Activated naive CD8-positive, alpha-beta T cell treated with anti-CD3 and anti-CD28 coated beads for 36 hours (primary cell): Measurements from ENCODE around the gene USP40. TPM values are rescaled to one million over a fixed set of nuclear protein-coding genes. Genes with fewer than 3 reads are reported as not detected.

Experiments
- DNase-seq: peaks from one replicate; pipeline ENCODE4 v3.0.0; 2021
- H3K27ac Mint-ChIP-seq: one replicate; pipeline ENCODE4 v1.8.0; 2022; ENCODE audit warnings: mild to moderate bottlenecking, moderate library complexity, mixed read lengths
- H3K27me3 Mint-ChIP-seq: one replicate; pipeline ENCODE4 v1.8.0; 2022; ENCODE audit warnings: mild to moderate bottlenecking, mixed read lengths
- H3K36me3 Mint-ChIP-seq: one replicate; pipeline ENCODE4 v1.8.0; 2021; ENCODE audit warnings: mild to moderate bottlenecking, mixed read lengths
- H3K4me1 Mint-ChIP-seq: one replicate; pipeline ENCODE4 v1.8.0; 2021; ENCODE audit warnings: mixed read lengths
- H3K4me3 Mint-ChIP-seq: one replicate; pipeline ENCODE4 v1.8.0; 2022; ENCODE audit warnings: mild to moderate bottlenecking, moderate library complexity, mixed read lengths
- H3K9me3 Mint-ChIP-seq: one replicate; pipeline ENCODE4 v1.8.0; 2022; ENCODE audit warnings: mixed read lengths
- total RNA-seq, 2 experiments: library from RNA; stranded (reverse); gene quantifications; one replicate each; pipeline ENCODE4 v1.2.3, GENCODE V29; 2021

USP40 gene
- total RNA-seq, 2 experiments from 2014 or later, result 16.0 to 17.7 TPM

DNA sequence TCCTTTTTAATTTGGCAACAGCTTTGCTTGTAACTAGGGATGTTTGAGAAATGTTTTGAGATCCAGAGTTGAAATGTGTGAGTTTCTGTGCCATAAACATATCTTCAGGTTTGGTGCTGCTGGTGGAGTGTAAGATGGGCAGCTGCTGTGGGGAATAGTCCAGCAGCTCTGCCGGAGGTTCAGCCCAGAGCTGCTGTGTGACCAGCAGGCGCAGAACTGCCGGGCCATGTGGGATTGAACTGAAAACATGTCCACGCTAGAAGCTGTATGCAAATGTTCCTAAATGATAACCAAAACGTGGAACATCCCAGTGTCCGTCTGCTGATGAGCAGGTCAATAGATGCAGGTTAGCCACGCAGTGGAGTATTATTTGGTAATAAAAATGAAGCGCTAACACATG, 112.7 kb downstream of the USP40 start:
- Mint-ChIP-seq H3K27ac (no peak overlapping the region), H3K4me3 (no peak overlapping the region), H3K9me3 (no peaks in the 10 kb centered on the region), H3K27me3 (no peaks in the 10 kb centered on the region), H3K4me1 (no peaks in the 10 kb centered on the region), H3K36me3 (peaks cover 10% of the 10 kb centered on the region)
- no peak for DNase-seq

DNA sequence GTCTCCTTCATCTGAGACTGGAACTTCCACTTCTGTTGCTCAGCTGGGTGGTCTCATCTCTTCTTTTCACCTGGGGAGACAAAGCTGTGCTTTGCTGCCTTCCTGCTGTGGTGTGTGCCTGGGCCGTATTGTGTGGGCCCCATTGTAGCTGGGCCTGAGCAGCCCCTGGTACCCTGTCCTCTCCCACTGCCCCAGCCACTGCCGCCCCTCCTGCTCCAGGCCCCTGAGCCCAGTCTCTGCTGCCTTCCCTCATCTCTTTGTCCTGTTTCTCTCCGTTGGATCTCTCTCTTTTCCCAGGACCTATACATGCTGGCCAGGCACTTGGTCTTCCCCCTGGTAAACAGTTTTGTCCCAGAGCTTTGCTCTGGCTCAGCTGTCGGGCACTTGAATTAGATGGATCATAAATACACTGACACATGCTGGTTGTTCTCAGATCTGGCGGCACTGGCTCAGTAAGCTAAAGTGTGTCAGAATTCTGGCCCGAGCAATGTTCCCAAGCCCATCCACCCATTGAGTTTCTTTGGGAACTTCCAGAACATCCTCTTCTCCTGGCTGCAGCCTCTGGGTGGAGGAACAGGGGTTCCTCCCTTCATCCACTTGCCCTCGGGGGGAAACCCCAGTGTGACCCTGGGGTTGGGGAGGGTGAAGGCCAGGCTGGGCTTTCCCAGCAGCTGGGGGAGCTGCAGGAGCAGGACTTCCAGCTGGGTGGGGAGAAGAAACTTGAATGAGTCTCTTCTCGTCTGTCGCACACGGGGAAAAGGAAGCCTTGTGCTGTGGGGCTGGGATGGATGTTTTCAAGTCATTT, 113.3 kb downstream of the USP40 start:
- peak overlapping the region; percentile 16 for H3K27ac Mint-ChIP-seq
- no peak for DNase-seq
- H3K27me3 Mint-ChIP-seq, result no peaks in the 10 kb centered on the region
- H3K4me3 Mint-ChIP-seq, result no peak overlapping the region
- H3K36me3 Mint-ChIP-seq, result peaks cover 9% of the 10 kb centered on the region
- no peaks in the 10 kb centered on the region for H3K4me1 Mint-ChIP-seq
- no peaks in the 10 kb centered on the region for H3K9me3 Mint-ChIP-seq

DNA sequence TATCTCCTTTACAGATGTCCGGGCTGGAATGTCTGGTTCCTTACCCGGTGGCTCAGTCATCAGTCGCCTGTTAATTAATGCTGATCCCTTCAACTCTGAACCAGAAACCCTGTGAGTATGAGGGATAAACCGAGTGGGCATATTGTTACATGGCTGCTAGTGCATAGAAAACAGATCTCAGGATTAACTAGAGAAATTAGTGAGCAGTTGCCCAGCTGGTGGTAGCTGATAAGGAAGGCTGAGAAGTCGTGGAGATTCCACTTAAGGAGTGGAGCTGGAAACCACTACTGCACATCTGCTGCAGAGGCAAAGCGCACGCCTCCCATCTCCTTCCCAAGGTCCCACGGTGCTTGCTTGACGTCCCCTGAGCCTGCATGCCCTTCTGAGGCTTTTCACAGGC, 114.6 kb downstream of the USP40 start:
- DNase-seq, result no peak
- Mint-ChIP-seq H3K9me3 (no peaks in the 10 kb centered on the region), H3K4me1 (no peaks in the 10 kb centered on the region), H3K36me3 (peaks cover 12% of the 10 kb centered on the region), H3K27ac (peak overlapping the region; percentile 55), H3K4me3 (no peak overlapping the region), H3K27me3 (no peaks in the 10 kb centered on the region)

DNA sequence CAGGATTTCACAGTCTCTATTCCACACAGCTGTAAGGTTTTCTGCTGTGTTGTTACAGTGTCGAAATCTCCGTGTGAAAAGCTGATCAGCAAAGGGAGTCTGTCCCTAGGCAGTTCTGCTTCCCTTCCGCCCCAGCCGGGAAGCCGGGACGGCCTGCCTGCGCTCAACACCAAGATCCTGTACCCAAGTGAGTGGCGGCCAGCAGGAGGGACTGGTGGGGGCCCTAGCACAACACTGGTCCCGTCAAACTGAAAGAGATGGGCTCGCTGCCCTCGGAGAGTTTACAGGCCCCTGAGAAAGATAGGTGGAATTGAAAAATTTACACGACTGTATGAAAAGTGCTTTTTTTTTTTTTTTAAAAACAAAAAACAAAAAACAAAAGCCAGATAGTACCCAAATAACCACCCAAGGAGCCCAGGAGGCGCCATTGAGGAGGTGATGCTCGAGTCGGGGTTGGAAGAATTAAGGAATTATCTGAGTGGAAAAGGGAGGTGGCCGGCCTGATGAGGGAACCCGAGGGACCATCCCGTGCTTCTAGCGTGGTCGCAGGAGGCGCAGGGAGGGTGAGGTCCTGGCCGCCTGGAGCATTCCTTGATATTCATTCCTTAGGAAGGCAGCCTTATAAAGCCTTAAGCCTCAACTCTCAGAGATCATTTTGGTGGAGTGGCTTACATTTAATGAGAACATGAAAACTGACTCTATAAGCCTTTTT, 115.6 kb downstream of the USP40 start:
- Mint-ChIP-seq H3K4me3 (no peak overlapping the region), H3K4me1 (no peaks in the 10 kb centered on the region), H3K9me3 (no peaks in the 10 kb centered on the region), H3K27ac (no peak overlapping the region), H3K36me3 (peaks cover 17% of the 10 kb centered on the region), H3K27me3 (no peaks in the 10 kb centered on the region)
- no peak for DNase-seq

DNA sequence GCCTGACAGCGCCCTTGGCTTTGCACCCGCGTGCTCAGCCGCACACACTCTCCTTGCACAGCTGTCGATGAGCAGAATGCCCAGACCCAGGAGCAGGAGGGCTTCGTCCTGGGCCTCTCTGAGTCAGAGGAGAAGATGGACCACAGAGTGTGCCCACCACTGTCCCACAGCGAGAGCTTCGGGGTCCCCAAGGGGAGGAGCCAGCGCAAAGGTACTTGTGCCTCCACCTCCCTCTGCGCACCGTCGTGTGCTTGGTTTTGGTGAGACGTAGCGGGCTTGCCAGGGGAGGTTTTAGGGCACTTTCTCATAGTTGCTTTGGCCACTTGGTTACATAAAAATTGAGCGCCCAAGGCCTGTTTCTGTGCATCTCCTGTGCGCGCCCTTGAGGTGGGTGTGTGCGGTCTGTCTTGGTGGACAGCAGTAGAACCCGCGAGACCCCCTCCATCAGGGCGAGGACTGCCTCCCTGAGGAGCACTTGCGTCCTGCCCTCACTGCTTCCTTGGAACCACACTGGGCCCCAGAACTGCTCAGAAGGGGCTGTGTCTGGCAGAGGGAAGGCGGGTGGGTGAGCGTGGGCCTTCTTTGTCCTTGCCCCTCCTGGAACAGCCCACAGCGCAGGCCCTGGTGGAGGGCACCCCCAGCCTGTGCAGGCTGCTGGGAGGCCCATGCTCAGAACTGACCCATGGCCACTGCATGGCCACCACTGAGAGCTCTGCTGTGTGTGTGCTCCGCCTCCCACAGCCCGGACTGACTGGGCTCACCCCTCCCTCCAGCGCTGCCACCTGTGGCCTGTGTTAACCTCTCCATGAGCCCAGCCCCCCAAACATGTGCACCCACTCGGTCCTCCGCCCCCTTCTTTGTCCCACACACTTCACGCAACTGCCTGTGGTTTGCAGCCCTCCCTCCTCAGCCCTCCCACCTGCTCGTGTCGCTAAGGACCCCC, 116.4 kb downstream of the USP40 start:
- no peak overlapping the region for H3K27ac Mint-ChIP-seq
- no peaks in the 10 kb centered on the region for H3K9me3 Mint-ChIP-seq
- no peak overlapping the region for H3K4me3 Mint-ChIP-seq
- peaks cover 11% of the 10 kb centered on the region for H3K36me3 Mint-ChIP-seq
- H3K27me3 Mint-ChIP-seq, result no peaks in the 10 kb centered on the region
- no peak for DNase-seq
- H3K4me1 Mint-ChIP-seq, result no peaks in the 10 kb centered on the region

DNA sequence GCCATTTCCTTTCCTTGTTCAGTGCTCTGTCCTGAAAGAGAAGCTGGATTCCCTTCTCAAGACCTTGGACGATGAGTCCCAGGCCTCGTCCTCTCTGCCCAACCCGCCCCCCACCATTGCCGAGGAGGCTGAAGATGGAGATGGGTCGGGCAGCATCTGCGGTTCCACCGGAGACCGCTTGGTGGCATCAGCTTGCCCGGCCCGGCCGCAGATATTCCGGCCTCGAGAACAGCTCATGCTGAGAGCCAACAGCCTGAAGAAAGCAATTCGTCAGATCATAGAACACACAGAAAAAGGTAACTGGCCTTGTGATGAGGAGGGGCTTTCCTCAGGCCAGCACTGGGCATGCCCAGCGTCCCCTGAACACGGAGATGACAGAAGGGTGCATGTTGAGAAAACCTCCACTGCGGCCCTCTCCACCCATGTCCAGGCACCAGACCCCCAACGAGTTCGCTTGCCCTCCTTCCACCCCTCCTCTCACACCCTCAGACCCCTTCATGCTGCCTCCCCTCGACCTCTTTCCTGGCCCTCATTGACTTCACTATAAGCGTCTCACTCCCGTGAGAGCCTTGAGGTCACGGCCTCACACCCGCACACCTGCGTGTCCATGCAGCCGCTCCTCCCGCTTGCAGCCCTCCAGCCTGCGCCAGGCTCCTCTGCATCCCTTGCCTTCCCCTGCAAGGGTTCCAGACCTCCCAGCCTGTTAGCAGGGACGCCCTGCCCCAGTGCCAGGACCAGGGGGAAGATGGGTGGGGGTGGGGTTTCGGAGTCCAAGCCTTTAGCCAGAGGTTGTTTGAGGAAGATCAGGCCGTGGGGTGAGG, 117.3 kb downstream of the USP40 start:
- Mint-ChIP-seq H3K9me3 (no peaks in the 10 kb centered on the region), H3K4me1 (no peaks in the 10 kb centered on the region), H3K36me3 (peaks cover 17% of the 10 kb centered on the region), H3K27me3 (no peaks in the 10 kb centered on the region), H3K4me3 (no peak overlapping the region), H3K27ac (no peak overlapping the region)
- DNase-seq, result no peak

DNA sequence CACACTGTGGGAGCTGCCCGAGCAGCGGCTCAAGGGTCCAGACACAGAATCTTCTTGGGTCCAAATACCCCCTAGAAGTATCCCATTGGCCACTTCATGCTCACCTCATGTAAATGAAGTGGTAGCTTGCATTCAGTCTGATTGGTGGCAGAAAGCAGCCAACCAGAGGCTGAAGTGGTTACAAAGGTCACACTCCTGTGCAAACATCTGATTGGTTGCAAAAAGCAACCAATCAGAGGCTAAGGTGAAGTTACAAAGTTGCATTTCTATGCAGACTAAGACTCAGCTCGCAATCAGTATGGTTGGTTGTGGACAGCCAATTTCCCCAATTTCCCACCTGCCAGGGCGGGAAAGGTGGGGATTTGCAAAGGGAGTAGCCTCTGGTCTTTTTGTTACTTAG, 118.0 kb downstream of the USP40 start:
- DNase-seq, result no peak
- Mint-ChIP-seq H3K9me3 (no peaks in the 10 kb centered on the region), H3K4me1 (peaks cover 4% of the 10 kb centered on the region), H3K4me3 (no peak overlapping the region), H3K36me3 (peaks cover 21% of the 10 kb centered on the region), H3K27me3 (no peaks in the 10 kb centered on the region), H3K27ac (peak overlapping the region; percentile 36)

DNA sequence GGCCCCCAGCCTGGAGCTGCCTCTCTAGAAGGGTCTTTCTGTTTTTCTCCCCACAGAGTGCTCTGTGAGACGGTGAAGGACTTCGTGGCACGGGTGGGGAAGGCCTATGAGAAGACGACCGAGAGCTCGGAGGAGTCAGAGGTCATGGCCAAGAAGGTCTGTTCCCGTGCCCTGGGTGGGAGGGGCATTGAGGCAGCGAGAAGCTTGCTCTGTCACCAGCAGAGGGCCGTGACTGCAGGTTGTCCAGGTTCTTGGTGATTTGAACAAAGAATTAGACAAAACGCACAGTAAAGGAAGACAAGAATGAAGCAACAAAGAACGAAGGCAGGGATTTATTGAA, 118.4 kb downstream of the USP40 start:
- H3K4me1 Mint-ChIP-seq, result peaks cover 8% of the 10 kb centered on the region
- DNase-seq, result no peak
- peak overlapping the region; percentile 36 for H3K27ac Mint-ChIP-seq
- H3K27me3 Mint-ChIP-seq, result no peaks in the 10 kb centered on the region
- peaks cover 21% of the 10 kb centered on the region for H3K36me3 Mint-ChIP-seq
- no peaks in the 10 kb centered on the region for H3K9me3 Mint-ChIP-seq
- H3K4me3 Mint-ChIP-seq, result no peak overlapping the region

DNA sequence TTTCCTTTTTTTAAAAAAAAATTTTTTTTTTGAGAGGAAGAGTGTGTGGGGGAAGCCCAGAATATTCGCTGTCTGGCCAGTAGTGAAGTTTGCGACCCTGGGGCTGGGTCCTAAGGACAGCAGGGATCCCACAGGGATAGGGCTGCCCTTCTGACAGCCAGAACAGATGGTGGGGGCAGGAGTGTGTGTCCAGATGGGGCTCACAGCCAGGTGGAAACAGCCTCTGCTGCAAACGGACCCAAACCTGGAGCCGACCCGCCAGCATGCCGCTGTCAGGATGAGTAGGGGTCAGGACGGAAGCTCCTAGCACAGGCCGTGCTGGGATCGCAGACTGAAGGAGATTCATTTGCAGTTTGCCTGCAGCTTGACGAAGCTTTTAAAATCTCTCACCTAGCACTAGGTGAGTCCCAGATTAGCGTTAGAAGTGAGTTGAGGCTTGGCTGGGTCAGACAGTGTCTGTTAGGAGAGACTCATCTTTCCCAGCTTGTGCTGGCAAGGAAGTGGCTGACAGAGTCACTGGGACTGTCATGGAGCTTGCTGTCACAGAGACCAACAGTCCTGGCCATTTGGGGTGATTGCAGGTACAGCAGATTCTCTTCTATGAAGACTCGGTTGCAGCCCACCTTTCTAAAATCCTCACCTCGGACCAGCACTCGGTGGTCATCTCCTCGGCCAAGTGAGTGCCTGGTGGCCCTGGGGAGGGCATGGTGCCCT, 118.9 kb downstream of the USP40 start:
- Mint-ChIP-seq H3K36me3 (peaks cover 23% of the 10 kb centered on the region), H3K27ac (no peak overlapping the region), H3K4me1 (peaks cover 12% of the 10 kb centered on the region), H3K27me3 (no peaks in the 10 kb centered on the region), H3K9me3 (no peaks in the 10 kb centered on the region), H3K4me3 (no peak overlapping the region)
- DNase-seq, result no peak

DNA sequence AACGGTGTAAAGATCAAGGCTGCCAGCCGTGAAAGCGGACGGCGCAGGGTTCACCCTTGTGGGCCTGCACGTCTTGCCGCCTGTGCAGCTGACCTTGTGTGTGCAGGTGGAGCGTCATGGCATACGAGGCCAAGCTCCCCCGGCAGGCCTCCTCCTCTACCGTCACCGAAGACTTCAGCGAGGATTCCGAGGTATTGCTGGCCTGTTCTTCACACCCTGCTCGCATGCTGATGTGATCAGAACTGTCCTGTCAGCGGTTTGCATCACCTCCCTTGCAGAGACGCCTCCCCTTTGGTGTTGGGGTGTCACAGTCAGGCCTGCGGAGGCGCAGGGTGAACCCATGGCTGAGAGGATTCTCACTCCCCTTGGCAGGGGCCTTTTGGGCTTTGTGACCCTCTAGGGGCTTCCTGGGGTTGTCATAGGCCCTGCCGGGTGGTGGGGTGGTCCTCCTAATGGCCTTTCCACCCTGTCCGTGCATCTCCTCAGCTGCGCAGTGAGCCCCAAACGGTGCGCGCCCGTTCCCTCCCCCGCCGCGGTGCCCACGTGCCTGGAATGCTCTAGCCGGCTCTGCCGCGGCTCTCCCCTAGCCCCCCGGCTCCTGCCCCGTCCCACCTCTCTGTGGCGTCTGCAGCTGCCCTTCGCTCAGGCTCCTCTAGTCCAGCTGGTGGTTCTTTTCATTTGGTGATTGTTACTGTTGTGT, 119.8 kb downstream of the USP40 start:
- no peak for DNase-seq
- Mint-ChIP-seq H3K9me3 (no peaks in the 10 kb centered on the region), H3K4me3 (no peak overlapping the region), H3K36me3 (peaks cover 25% of the 10 kb centered on the region), H3K4me1 (peaks cover 17% of the 10 kb centered on the region), H3K27ac (peak overlapping the region; percentile 23), H3K27me3 (no peaks in the 10 kb centered on the region)

DNA sequence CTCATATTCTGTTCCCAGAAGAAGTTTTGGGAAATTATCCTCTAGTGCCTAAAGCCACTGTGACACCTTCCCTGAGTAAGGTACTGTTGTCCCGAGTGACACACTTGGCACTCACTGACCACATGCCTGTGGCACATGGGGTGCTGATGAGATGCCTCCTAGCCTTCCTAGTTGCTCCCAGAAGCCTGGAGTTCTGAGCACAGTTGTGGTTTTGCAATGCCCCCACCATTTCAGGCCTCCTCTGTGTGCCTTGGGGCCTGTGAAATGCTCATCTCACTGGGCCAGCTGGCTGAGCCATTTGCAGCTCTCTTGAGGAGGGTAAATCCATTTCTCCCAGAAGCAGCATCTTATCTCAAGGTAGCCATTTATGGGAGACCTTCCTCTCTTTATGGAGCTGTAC, 120.5 kb downstream of the USP40 start:
- Mint-ChIP-seq H3K27me3 (no peaks in the 10 kb centered on the region), H3K9me3 (no peaks in the 10 kb centered on the region), H3K4me1 (peaks cover 18% of the 10 kb centered on the region), H3K4me3 (no peak overlapping the region), H3K36me3 (peaks cover 25% of the 10 kb centered on the region), H3K27ac (peak overlapping the region; percentile 23)
- no peak for DNase-seq

DNA sequence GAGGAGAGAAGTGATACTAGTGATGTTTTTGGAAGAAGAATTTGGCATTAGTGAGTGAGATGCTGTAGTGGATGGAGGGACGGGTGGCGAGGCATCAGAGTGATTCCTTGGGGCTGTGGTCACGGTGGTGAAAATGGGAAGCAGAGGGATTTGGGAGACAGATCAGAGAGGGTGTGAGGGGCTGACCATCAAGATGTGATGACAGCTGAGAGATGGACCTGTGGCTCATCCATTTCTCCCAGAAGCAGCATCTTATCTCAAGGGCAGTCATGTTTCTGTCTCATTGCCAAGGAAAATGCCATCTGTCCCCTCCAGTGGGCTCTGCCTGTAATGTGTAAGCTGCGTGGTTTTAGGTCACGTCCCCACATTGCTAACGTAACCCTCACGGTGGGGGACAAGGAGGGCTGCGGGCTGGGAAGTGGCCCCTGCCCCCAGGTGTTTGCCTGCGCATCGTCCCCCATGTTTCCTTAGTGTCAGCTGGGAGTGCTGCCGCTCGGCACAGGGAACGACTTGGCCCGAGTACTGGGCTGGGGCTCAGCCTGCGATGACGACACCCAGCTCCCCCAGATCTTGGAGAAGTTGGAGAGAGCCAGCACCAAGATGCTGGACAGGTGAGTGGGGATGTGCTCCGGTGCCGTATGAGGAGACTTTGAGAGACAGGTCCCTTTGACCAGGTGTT, 121.3 kb downstream of the USP40 start:
- peak overlapping the region; percentile 18 for H3K27ac Mint-ChIP-seq
- H3K4me3 Mint-ChIP-seq, result no peak overlapping the region
- peaks cover 22% of the 10 kb centered on the region for H3K4me1 Mint-ChIP-seq
- H3K9me3 Mint-ChIP-seq, result no peaks in the 10 kb centered on the region
- no peak for DNase-seq
- H3K27me3 Mint-ChIP-seq, result no peaks in the 10 kb centered on the region
- H3K36me3 Mint-ChIP-seq, result peaks cover 25% of the 10 kb centered on the region

DNA sequence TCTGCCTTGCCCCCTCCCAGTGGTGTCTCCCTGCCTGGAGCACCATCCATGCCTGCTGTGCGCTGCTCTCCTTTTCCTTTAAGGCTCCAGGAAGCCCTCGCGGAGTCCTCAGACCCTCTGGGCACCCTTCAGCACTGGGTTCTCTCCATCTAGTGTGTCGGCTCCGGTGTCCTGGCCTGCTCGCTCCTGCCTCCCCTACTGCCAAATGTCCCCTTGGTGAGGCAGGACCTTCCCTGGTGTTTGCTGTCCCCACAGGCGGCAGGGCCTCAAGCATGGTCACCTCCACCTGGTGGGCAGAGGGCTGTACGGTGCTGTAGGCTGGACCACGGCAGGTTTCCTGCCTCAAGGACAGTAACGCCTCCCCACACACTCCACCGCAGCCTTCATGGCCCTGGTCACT, 122.1 kb downstream of the USP40 start:
- peaks cover 22% of the 10 kb centered on the region for H3K4me1 Mint-ChIP-seq
- H3K4me3 Mint-ChIP-seq, result no peak overlapping the region
- H3K9me3 Mint-ChIP-seq, result no peaks in the 10 kb centered on the region
- peaks cover 25% of the 10 kb centered on the region for H3K36me3 Mint-ChIP-seq
- H3K27me3 Mint-ChIP-seq, result no peaks in the 10 kb centered on the region
- DNase-seq, result no peak
- no peak overlapping the region for H3K27ac Mint-ChIP-seq
